ENCODE results near the gene TMEM69.
"Not testable (repeated sequence)": the region's sequence is repeated elsewhere in the genome, so short reads cannot be mapped to it uniquely, and the experiment has no call there.

Gene TMEM69

DNA sequence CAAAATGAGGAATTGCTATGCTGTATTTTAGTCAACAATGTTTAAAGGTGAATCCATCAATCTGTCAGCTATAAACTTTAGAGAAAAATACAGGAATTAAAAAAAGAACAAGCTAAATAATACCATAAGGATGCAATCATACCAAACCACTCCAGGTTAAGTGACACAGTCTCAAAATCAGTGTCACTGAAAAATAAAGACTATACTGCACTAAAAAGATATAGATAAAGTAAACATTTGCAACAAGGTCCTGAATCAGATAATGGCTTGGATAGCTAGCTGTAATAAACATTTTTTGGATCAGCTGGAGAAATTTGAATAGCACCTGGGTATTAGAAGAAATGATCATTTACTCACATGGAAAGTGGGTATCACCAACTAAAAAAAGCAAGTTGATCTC is 9.5 kb upstream of the TMEM69 start:
- DNase-seq, result no peak

DNA sequence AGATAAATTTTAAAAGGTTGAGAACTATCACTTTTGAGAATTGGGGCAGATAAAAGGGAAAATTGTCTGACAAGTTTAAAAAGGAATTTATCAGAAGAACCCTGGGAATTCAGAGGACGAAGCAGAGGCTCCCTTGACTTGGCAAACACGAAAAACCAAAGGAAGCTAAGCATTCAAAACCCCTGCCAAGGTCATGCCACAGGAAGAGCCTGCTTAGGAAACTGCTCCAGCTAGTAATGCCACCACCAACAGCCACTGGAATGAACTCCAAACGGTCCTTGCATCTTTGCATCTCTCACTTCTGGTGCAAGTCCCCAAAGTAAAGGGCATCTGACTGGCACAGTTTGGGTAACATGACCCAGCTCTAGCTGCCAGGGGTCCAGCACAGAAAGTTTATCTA is 8.9 kb upstream of the TMEM69 start:
- no peak for DNase-seq

DNA sequence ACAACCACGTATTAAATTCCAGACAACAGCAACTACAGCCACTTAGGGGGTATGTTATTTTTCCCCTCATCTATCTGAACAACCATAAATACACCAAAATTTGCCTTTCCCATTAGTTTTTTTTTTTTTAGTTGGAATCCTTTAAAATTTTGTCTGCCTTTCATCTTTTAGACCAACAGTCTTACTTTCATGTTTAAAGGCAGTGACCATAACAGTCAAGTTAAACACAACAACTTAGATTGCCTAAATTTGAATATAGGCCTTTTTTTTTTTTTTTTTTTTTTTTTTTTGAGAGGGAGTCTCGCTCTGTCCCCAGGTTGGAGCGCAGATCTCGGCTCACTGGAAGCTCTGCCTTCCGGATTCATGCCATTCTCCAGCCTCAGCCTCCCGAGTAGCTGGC is 5.0 kb upstream of the TMEM69 start:
- DNase-seq, result no peak

DNA sequence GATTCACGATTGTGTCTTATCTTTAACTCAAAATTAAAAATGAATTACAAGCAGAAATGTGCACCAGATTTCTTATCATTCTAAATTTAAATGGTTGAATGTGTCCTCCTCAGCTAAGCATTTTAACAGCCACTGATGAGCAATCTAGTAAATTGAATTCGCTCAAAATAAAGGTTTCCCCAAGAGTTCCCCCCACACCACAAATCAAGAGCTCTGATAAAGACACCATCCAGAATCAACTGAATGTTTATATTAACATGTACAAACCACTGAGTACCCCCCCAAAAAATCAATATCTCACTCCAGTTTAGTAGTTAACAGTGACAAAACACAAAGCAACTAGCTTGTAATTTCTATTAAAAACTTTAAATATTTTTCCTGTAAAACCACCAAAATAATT is 3.6 kb upstream of the TMEM69 start:
- no peak for DNase-seq

DNA sequence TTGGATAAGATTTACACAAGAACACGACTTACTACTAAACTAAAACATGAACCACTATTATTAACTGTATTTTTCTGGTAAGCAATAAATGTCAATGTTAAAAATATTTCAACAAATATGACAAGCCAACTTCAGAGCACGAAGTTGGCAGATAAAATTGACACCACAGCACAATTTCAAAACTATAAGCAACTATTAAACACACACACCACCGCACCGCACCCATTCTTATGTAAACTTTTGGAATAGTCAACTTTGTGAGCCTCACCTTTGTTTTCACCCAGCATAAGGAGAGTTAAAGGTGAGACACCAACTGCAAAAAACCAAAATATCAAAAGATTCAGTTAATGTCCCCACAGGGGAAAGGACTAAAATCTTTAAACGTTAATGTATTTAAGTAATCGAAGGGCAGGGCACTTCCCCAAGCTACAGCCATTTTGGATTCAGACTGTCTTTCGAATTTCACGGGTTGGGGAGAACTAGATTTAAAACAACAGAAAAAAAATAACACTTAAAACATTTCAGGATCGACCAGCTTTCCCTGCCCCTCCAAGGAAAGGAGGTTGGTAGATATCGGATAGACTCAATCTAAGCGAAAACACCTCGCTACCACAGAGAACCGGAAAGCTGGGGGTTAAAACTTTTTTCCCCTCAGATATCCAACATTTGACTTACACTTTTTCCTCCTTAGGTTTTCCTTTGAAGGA is 2.5 kb upstream of the TMEM69 start:
- DNase-seq, result no peak

DNA sequence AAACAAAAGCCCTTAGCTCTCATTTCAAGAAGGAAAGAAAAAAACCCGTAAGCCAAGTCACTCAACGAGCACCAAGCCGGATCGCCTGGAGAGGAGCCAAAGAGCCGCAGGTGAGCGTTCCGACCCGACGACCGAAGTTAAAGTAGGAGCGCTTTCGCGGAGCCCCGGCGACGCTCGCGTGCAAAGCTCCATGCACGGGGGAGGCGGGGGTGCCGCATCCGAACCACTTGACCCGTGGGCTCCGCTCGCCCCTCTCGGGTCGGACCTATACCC is 2.0 kb upstream of the TMEM69 start:
- peak; percentile 40 for DNase-seq

DNA sequence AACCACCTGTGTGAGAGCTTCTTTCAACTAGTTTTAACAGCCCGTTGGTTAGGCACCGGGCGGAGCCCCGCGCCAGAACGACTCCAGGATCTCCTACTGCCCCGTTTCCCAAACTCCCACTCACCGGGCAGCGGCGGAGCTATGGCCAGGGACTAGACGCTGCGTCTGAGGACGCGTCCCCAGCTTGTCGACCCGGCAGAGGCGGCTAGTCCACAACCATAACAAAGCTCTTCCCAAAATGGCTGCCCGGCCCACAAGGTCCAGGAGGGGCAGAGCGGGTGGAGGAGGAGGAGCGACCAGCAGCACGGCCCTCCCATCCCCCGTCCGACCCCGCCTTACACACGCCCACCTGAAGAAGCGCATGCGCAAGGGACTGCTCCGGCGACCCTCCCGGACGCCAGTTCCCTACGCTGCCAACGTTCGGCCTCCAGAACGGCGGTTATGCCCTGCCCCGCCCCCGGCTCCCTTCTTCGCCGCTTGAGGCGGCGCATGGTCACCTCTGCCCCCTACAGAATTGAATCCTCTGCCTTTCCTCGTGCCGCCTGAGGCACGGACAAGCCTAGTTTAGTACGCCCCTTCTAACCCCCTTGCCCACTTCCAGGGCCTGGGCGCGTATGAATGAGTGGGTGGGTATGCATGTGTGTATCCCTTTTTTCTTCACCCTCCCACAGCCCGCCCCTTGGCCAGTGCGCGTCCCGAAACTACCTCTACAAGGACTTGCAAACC is 1.5 kb upstream of the TMEM69 start, which contains the start of gene GPBP1L1:
Gene GPBP1L1 (minus strand): TSS at position 246 of the 726 bp plus-strand sequence. CDS start 27,446 bp downstream, outside the sequence.
- peak; percentile 88 for DNase-seq

DNA sequence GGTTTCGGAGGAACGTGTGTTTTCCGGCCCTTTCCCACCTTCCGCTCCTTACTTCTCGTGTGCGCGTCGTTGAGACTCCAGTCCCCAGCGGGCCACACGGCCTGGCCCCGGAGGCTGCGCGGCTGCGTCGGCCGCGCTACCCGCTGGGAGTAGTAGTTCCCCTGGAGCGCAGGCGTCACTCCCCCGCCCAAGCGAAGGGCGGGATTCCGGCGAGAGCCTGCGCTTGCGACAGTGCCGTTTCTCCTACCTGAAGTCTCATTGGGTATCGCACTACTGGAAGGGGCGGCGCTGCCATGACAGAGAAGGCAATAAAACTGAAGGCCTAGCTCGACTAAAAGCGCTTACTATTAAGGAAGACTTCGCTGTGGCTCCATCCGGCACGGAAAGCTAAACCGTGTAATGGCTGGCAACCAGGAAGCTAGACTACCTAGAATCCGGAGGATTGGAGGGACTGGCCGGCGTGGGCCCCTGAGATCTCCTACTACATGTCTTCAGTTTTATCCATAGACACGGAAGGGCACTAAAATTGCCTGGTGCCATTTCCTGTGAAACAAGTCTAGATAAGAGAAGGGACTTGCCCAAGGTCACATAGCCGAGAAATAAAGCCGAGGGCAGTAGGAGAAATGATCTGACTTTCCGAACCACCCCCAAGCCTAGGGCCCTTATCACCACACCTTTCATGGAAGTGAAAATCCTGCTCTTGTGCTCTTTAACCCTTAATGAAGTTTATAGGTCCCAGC is 797 bp upstream of the TMEM69 start:
- peak; percentile 99 for DNase-seq

DNA sequence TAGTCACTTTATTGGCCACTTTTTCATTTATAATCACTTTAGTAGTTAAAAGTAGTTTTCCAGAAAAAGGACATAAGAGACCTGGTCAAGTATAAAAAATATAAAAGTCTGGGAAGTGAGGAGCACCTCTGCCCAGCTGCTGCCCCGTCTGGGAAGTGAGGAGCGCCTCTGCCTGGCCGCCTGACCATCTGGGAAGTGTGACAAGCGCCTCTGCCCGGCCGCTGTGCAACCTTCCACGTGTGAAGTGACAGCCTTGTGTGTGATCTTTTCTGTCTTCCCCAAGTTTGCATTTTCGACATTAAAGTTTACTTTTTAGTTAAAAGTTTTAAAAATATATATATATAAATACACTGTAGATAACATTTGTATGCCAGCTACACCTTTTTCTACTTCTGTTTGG is 5.8 kb downstream of the TMEM69 start:
- DNase-seq, result not testable (repeated sequence)

DNA sequence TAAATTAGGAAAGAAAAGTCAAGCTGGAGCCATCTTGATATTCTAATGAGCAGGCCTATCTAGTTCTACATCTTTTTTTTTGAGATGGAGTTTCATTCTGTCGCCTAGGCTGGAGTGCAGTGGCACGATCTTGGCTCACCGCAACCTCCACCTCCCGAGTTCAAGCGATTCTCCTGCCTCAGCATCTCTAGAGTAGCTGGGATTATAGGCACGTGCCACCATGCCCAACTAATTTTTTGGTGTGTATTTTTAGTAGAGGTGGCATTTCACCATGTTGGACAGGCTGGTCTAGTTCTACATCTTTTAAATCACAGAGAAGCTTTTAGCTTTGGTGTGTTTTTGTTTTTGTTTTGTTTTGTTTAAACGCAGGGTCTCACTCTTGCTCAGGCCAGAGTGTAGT is 6.8 kb downstream of the TMEM69 start:
- DNase-seq, result no peak

DNA sequence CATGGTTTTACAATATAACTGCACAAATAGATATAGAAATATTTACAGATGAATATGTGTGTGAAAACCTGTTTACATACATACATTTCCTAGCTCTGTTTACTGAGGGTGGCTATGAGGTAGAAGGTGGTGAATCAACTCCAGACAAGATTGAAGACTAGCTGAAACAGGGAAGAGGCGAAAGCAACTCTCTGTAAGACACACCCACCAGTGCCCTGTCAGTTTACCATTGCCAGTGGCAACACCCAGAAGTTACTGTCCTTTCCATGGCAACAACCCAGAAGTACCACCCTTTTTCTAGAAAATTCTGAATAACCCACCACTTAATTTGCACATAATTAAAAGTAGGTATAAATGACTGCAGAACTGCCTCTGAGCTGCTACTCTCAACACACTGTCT is 16.7 kb downstream of the TMEM69 start:
- no peak for DNase-seq

DNA sequence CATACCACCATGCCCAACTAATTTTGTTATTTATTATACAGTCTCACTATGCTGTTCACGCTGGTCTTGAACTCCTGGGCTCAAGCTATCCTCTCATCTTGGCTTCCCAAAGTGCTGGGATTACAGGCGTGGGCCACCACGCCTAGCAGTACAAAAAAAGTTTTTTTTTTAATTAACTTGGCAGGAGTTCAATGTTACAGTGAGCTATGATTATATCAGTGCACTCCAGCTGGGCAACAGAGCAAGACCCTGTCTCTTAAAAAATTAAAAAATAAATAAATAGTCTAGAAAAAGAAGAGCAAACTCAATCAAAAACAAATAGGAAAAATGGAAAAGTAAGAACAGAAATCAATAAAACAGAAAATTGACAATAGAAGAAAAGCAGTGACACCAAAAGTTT is 25.7 kb downstream of the TMEM69 start:
- no peak for DNase-seq

DNA sequence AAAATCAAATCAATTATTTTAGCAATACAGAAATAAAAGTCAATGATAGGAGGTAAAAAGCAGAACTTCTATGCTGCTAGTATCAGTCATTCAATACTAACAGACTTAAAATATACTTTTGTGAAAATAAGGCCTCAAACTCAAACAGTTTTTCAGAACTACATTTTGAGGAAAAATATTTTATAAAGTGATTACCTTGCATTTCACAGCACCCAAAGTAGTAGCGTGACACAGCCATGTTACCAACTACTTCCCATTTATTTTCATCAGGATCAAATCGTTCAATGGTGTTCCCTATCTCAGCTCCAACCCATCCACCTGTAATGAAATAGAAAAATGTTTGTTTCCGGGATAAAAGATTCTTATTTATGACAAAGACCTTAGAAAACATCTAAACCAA is 28.7 kb downstream of the TMEM69 start:
- DNase-seq, result no peak

DNA sequence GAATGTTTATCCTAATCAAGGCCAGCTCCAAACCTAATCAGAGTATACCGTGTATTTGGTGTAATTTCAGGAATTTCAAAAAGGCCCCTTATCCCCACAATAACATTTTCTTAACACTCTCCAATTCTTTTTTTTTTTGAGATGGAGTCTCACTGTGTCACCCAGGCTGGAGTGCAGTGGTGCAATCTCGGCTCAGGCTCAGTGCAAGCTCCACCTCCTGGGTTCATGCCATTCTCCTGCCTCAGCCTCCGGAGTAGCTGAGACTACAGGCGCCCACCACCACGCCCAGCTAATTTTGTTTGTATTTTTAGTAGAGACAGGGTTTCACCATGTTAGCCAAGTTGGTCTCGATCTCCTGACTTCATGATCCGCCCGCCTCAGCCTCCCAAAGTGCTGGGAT is 29.4 kb downstream of the TMEM69 start:
- DNase-seq, result not testable (repeated sequence)

DNA sequence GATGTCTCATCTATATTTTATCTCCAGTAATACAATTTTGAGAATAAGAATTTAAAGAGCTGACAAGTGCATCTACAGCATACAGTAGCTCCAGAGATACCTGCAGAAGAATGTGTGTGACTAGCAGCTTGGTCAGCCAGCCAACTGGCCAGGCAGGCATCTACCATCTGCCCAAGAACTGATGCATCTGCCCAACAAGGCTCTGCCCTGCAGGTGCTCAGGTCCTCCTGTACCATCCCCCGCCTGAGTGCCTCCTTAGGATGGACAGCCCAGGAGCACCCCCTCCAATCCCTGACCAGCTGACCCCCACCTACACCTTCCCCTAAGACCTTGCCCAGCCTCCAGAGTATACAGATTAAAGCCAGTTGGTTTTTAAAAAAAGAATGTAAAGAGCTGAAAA is 30.3 kb downstream of the TMEM69 start:
- no peak for DNase-seq

DNA sequence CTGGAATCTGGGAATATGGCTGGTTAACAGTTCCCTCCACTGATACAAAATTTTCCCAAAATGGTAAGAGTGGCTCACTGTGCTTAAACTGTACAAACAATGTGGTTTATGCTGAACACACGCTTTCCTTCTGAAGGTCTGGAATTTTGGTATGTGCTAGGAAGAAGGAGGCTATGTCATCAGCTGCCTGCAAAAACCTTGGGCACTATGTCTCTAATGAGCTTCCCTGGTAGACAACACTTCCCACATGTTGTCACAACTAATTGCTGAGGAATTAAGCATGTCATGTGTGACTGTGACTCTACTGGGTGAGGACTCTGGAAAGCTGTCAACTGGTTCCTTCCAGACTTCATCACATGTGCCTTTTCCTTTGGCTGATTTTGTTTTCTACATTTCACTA is 33.2 kb downstream of the TMEM69 start:
- DNase-seq, result no peak

DNA sequence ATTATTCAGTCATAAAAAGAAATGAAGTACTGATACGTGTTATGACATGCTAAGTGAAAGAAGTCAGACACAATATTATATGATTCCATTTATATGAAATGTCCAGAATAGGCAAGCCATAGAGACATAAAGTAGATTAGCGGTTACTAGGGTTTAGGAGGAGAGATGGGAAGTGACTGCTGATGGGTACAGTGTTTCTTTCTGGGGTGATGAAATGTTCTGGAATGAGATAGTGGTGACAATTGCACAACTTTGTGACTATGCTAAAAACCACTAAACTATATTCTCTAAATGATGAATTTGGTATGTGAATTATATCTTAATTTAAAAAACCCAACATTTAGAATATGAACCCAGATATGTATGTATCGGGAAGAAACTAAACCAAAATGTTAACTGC is 34.8 kb downstream of the TMEM69 start:
- DNase-seq, result no peak

DNA sequence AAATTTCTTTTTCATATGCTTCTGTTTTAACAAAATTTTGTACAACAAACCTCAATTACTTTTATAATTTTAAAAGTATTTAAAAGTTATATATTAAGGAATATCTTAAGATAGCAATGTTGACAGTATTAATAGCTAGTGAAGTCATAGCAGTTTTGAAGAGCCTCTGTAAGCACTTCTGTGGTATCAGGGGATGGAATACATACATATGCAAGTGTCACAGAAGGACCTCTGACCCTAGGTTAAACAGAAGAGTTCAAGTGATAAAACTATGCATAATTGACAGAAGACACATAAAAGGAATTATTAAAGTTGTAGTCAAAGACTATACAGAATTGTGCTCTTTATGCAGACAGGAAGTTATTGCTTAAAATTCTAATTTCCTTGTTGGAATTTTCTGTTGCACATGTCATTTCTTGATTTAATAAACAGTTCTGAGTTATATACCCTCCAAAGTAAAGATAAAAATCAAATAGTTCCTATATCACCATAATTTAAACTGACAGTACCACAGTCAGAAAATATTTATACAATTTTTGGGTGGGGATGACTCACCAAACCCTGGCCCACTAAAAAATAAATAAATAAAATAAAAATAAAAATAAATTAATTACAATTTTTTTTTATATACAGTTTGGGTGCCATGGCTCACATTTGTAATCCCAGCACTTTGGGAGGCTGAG is 35.4 kb downstream of the TMEM69 start:
- no peak for DNase-seq

DNA sequence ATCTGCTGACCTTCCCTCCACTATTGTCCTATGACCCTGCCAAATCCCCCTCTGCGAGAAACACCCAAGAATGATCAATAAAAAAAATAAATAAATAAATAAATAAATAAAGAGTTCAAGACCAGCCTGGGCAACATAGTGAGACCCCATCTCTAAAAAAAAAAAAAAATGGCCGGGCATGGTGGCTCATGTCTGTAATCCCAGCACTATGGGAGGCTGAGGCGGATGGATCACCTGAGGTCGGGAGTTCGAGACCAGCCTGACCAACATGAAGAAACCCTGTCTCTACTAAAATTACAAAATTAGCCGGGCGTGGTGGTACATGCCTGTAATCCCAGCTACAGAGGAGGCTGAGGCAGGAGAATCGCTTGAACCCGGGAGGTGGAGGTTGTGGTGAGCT is 38.0 kb downstream of the TMEM69 start:
- not testable (repeated sequence) for DNase-seq

DNA sequence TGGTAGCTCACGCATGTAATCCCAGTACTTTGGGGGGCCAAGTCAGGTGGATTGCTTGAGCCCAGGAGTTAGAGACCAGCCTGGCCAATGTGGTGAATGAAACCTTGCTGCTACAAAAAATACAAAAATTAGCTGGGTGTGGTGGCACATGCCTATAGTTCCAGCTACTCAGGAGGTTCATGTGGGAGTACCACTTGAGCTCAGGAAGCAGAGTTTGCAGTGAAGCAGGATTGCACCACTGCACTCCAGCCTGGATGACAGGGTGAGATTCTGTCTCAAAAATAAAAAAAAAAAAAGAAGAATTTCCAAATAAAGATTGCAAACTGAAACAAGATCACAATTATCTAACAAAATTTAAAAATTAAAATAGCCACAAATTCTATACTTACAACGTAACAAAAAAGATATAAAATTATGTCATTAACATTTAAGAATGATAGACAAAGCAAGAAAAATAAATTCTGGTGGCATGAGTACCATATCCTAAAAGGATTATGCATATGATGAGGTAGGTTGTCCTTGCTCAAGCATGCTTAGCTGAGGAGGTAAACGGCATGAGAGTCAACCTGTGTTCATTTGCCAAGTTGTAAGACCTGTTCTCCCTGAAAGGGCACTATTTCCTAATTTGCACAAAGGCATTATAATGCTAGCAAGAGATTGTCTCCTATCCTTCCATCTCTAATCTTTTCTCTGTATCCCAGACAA is 42.2 kb downstream of the TMEM69 start:
- DNase-seq, result peak; percentile 26

DNA sequence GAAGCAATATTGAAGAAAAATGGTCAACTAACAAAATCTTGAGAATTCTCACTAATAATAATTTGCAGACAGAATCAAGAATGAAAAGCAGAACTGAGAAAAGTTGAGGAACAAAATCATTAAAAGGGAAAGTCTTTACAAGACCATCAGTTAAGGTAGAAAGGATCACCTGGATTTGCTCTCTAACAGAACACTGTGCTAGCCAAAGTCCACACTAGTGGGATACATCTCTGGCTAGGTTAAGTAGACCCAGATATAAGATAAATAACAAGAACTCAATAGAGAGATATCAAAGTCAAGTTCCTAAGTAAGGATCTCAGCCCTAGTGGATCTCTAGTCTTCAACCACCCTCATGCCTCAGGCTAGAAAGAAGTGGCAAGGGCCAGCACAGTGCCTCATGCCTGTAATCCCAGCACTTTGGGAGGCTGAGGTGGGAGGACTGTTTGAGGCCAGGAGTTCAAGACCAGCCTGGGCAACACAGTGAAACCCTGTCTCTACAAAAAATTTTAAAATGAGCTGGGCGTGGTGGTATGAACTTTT is 42.9 kb downstream of the TMEM69 start:
- no peak for DNase-seq

DNA sequence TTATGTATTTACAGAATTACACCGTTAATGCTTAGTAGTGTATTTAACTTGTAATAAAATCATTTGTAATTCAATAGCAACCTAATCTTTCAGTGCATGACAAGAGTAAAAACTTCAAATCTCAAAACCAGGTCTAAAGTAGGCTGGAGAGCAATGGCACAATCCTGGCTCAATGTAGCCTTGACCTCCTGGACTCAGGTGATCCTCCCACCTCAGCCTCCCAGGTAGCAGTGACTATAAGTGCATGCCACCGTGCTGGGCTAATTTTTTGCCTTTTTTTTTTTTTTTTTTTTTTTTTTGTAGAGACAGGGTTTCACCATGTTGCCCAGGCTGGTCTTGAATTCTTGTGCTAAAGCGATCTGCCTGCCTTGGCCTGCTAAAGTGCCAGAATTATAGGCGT is 51.2 kb downstream of the TMEM69 start:
- DNase-seq, result no peak

All from NCI-H510A (cell line).